ENCODE results near the gene AMFR. TPM values are rescaled to one million over a fixed set of nuclear protein-coding genes. Genes with fewer than 3 reads are reported as not detected.

The AMFR gene
- total RNA-seq, 4 donors from 2014 or later, result 81.5 to 190 (median 112) TPM

DNA sequence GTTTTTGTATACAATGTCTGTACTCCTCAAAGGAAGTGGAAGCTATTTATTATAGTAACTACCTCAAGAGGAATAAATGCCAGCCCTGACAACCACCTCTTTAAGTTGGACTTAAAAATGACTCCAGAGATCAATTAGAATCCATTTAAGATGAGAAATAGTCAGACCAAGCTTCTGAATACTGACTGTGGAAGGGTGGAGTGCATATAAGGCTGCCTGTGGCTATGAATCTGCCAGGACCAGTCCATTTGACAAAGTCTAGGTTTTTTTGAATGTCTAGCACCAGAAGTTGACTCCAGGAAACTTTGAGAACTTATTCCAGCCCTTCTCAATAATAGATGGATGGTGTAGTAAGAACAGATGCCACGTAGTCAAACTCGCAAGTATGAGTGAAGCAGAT lies 41.0 kb upstream of the AMFR start:
- no peaks in the 10 kb centered on the region for H3K36me3 ChIP-seq
- no peak for TF ChIP-seq POLR2A (IDR thresholded peaks at IDR 0.05)
- TF ChIP-seq, protein P1, sequence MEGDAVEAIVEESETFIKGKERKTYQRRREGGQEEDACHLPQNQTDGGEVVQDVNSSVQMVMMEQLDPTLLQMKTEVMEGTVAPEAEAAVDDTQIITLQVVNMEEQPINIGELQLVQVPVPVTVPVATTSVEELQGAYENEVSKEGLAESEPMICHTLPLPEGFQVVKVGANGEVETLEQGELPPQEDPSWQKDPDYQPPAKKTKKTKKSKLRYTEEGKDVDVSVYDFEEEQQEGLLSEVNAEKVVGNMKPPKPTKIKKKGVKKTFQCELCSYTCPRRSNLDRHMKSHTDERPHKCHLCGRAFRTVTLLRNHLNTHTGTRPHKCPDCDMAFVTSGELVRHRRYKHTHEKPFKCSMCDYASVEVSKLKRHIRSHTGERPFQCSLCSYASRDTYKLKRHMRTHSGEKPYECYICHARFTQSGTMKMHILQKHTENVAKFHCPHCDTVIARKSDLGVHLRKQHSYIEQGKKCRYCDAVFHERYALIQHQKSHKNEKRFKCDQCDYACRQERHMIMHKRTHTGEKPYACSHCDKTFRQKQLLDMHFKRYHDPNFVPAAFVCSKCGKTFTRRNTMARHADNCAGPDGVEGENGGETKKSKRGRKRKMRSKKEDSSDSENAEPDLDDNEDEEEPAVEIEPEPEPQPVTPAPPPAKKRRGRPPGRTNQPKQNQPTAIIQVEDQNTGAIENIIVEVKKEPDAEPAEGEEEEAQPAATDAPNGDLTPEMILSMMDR (IDR thresholded peaks at IDR 0.05), result no peak
- no peak for DNase-seq
- no peak overlapping the region for H3K4me3 ChIP-seq
- no peaks in the 10 kb centered on the region for H3K4me1 ChIP-seq
- intact Hi-C loops (cut with DNase I; ENCODE audit: low total_unique reads), result no loop called here
- H3K9me3 ChIP-seq, result no peaks in the 10 kb centered on the region
- H3K27me3 ChIP-seq, result no peaks in the 10 kb centered on the region
- no peak overlapping the region for H3K27ac ChIP-seq

DNA sequence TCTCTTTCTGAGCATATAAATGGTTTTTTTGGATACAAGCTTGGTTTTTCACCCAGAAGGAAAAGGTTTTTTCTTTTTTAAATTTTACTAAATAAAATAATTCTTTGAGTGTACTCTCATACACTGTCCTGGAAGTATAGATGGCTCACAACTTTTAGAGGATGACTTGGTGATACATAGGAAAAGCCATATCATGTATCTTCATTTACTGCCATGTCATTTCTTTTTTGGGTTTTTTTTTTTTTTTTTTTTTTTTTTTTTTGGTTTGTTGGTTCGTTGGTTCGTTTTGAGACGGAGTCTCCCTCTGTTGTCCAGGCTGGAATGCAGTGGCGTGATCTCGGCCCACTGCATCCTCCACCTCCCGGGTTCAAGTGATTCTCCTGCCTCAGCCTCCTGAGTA lies 37.8 kb upstream of the AMFR start:
- TF ChIP-seq POLR2A (IDR thresholded peaks at IDR 0.05), result no peak
- TF ChIP-seq, protein P1 (IDR thresholded peaks at IDR 0.05), result no peak
- intact Hi-C loops (cut with DNase I; ENCODE audit: low total_unique reads), result no loop called here
- H3K36me3 ChIP-seq, result no peaks in the 10 kb centered on the region
- H3K27me3 ChIP-seq, result no peaks in the 10 kb centered on the region
- H3K9me3 ChIP-seq, result no peaks in the 10 kb centered on the region
- no peaks in the 10 kb centered on the region for H3K4me1 ChIP-seq
- H3K4me3 ChIP-seq, result no peak overlapping the region
- no peak overlapping the region for H3K27ac ChIP-seq
- no peak for DNase-seq

DNA sequence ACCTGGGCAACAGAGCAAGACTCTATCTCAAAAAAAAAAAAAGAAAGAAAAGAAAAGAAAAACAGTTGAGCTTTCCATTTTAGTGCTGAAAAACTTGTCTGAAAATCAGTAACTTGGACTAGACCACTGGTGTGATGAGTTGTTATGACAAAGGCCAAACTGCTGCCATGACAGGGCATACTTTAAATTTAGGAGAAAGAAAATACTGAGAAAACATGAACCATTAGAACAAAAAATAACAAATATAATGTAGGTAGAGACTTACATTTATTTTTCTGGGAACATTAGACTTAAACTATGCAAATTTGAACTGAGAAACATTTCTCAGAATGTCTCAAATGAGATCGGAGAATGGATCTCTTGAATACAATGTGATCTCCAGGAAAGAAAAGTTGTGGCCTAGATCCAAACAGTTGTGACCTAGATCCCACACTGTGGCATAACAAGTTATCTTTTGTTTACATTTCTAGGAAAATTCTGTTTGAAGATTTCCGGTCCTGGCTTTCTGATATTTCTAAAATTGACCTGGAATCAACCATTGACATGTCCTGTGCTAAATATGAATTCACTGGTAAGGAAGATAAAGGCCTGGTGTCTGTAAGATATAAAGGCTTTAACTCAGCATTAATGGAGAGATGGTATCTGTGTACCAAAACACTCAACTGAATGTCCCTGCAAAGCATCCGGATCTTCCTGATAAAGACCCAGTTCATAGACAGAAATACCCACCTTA lies 36.9 kb upstream of the AMFR start:
- Histone ChIP-seq H3K9me3 (no peaks in the 10 kb centered on the region), H3K27ac (no peak overlapping the region), H3K36me3 (no peaks in the 10 kb centered on the region), H3K4me3 (no peak overlapping the region), H3K27me3 (no peaks in the 10 kb centered on the region), H3K4me1 (no peaks in the 10 kb centered on the region)
- intact Hi-C loops (cut with DNase I; ENCODE audit: low total_unique reads), result no loop called here
- DNase-seq, result no peak
- no peak for TF ChIP-seq POLR2A (IDR thresholded peaks at IDR 0.05)
- TF ChIP-seq, protein P1 (IDR thresholded peaks at IDR 0.05), result no peak

DNA sequence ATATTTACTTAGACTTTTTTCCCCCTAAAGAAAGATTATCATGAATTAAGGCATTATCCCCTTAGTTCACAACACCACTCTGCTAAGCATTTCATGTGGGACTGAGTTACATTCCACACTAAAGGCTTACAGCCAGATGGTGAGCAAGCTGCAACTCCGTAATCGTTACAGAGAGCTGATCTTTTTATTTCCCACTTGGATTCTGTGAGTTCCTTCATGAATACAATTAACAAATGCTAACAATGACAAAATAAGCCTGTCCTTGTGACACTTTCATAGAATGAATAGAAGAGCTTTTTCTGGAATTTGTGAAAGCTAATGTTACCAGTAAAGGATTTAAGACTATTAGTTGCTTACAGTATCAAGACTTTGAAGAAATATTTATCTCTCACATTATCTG lies 34.8 kb upstream of the AMFR start:
- no peak for TF ChIP-seq POLR2A (IDR thresholded peaks at IDR 0.05)
- TF ChIP-seq, protein P1 (IDR thresholded peaks at IDR 0.05), result no peak
- Histone ChIP-seq H3K9me3 (no peaks in the 10 kb centered on the region), H3K27ac (no peak overlapping the region), H3K4me1 (no peaks in the 10 kb centered on the region), H3K27me3 (no peaks in the 10 kb centered on the region), H3K4me3 (no peak overlapping the region), H3K36me3 (no peaks in the 10 kb centered on the region)
- intact Hi-C loops (cut with DNase I; ENCODE audit: low total_unique reads), result no loop called here
- no peak for DNase-seq

DNA sequence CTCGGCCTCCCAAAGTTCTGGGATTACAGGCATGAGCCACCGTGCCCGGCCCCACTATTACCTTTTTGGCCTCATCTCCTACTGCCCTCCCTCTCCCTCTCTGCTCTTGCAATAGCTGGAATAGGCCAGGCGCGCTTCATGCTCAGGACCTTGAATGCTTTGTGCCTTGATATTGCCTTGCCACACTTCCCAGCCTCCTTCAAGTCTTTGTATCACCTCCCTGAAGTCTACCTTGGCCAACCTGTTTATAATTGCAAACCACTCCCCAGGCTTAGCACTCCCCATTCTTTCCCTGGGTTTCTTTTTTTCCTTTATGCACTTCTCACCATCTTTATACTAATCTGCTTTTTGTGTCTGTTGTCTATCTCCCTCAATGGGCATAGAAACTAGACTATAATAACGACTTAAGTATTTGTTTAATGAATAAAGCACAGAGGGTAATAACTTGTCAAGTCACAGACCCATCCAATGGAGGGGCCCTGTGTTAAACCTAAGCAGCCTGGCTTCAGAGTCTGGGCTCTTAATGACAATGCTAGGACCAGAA lies 32.7 kb upstream of the AMFR start:
- Histone ChIP-seq H3K9me3 (no peaks in the 10 kb centered on the region), H3K27me3 (no peaks in the 10 kb centered on the region), H3K27ac (no peak overlapping the region), H3K36me3 (no peaks in the 10 kb centered on the region), H3K4me1 (peaks cover 0 to 4% of the 10 kb centered on the region in 2 donors), H3K4me3 (no peak overlapping the region)
- intact Hi-C loops (cut with DNase I; ENCODE audit: low total_unique reads), result no loop called here
- DNase-seq, result no peak
- TF ChIP-seq, protein P1 (IDR thresholded peaks at IDR 0.05), result no peak
- no peak for TF ChIP-seq POLR2A (IDR thresholded peaks at IDR 0.05)

Measured in uterus (tissue), 4 donors.